ENCODE data around the gene LRP1-AS.

- TF ChIP-seq, protein P1, sequence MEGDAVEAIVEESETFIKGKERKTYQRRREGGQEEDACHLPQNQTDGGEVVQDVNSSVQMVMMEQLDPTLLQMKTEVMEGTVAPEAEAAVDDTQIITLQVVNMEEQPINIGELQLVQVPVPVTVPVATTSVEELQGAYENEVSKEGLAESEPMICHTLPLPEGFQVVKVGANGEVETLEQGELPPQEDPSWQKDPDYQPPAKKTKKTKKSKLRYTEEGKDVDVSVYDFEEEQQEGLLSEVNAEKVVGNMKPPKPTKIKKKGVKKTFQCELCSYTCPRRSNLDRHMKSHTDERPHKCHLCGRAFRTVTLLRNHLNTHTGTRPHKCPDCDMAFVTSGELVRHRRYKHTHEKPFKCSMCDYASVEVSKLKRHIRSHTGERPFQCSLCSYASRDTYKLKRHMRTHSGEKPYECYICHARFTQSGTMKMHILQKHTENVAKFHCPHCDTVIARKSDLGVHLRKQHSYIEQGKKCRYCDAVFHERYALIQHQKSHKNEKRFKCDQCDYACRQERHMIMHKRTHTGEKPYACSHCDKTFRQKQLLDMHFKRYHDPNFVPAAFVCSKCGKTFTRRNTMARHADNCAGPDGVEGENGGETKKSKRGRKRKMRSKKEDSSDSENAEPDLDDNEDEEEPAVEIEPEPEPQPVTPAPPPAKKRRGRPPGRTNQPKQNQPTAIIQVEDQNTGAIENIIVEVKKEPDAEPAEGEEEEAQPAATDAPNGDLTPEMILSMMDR (IDR thresholded peaks at IDR 0.05), result no peak
- TF ChIP-seq POLR2A (IDR thresholded peaks at IDR 0.05), result no peak
Measured at GRCh38 chr12:57196956-57197355, 49.5 kb upstream of the LRP1-AS start.
